T follicular helper cell (primary cell): Measurements from ENCODE around the gene ALG3.

ENCODE experiments used
- DNase-seq: peaks from one replicate; pipeline ENCODE4 v3.0.0-alpha.2; 2020; ENCODE audit warnings: low read depth

ALG3 gene

DNA sequence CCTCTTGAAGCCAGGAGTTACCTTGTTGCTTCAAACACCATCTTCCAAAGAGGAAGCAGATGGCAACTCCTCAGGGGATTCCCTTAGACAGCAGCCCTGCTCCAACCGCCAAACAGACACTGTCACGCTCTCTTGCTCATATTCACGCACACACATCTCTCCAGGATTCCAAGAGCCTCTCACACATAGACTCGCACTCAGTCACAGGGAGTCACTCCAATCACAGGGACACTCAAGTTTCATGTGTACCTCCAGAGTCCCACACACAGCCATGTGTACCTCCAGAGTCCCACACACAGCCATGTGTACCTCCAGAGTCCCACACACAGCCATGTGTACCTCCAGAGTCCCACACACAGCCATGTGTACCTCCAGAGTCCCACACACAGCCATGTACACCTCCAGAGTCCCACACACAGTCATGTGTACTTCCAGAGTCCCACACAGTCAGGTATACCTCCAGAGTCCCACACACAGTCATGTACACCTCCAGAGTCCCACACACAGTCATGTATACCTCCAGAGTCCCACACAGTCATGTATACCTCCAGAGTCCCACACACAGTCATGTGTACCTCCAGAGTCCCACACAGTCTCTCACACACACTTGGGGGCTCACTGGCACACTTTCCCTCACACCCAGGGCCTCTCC, 13.3 kb downstream of the ALG3 start:
- no peak for DNase-seq

DNA sequence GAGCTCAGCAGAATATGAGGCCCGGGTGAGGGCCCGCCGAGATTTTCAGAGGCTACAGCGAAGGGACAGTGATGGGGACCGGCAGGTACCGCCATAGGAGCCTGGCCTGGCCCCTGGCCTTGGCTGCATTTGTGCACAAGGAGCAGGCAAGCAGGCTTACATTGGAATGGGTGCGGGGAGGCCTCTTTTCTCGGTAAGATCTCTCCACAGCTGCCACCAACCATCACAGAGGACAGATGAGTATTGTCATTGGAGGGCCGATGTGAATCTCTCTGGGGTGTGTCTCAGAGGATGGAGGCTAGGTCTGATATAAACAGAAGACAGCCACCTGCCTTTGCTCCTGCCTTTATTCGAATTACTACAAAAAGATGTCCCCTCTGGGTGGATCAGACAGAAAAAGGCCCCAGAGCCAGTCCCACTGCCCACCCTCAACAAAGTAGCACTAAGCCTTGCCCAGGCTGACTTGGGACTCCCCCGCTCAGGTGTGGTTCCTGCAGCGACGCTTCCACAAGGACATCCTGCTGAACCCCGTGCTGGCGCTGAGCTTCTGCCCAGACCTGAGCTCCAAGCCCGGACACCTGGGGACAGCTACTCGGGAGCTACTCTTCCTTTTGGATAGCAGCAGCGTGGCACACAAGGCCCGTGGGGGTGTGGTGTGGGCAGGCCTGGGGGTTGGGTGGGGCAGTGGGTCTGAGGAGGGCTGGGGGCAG, 13.9 kb downstream of the ALG3 start:
- DNase-seq, result no peak

DNA sequence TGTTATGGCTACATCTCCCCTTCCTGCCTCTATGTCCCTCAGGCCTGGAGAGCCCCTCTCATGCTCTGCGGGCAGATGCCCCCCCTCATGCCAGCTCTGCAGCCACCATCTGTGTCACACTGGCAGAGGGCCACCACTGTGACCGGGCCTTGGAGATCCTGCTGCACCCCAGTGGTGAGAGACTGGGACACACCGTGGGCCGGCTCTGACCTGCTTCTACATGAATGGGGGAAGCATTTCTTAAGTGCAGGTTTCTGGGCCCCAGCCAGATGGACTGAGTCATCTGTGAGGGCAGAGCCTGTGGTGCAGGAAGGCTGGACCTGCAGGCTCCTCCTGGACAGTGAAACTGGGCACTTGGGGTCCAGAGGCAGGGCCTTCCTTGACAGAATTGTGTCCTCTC, 14.5 kb downstream of the ALG3 start:
- DNase-seq, result no peak

DNA sequence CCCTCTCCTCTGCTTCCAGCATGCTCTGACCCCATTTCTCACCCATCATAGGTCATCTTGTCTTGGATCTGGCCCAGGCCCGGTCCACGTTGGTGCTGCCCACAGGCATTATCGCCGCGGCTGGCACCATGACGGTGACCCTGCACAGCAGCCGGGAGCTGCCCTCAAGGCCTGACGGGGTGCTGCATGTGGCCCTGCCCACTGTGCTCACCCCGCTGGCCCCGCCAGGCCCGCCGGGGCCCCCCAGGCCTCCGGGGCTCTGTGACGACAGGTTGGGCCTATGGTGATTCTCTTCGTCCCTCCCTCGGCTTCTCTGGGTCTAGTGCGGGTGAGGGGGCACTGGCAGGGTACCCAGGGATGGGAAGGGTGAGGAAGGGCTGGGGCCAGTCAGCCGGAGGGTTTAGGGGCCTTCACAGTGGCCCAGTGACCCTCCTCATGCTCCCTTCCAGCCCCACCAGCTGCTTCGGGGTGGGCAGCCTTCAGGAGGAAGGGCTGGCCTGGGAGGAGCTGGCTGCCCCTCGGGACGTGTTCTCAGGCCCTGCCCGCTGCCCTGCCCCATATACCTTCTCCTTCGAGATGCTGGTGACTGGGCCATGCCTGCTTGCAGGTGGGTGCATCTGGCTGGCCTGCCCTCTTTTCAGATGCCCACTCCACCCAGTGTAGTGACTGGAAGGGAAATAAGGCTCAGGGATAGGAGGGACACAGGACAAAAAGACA, 15.5 kb downstream of the ALG3 start:
- DNase-seq, result no peak

DNA sequence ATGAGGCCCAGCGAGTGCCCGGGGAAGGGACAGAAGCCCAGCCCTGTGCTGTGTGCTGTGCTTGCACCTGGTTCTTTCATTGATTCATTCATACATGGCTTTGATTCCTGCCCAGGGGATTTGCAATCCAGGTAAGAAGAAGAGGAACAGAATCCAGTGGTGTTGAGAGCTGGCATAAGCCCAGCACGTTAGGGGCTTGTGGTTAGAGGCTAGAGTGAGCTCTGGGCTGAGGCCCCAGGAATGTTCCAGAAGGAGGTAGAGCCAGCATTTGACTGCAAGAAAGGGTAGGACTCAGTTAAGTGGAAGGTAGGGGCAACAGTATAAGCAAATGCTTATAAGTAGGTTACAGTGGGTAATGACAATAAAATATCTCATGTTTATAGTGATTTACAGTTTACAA, 17.1 kb downstream of the ALG3 start:
- no peak for DNase-seq

DNA sequence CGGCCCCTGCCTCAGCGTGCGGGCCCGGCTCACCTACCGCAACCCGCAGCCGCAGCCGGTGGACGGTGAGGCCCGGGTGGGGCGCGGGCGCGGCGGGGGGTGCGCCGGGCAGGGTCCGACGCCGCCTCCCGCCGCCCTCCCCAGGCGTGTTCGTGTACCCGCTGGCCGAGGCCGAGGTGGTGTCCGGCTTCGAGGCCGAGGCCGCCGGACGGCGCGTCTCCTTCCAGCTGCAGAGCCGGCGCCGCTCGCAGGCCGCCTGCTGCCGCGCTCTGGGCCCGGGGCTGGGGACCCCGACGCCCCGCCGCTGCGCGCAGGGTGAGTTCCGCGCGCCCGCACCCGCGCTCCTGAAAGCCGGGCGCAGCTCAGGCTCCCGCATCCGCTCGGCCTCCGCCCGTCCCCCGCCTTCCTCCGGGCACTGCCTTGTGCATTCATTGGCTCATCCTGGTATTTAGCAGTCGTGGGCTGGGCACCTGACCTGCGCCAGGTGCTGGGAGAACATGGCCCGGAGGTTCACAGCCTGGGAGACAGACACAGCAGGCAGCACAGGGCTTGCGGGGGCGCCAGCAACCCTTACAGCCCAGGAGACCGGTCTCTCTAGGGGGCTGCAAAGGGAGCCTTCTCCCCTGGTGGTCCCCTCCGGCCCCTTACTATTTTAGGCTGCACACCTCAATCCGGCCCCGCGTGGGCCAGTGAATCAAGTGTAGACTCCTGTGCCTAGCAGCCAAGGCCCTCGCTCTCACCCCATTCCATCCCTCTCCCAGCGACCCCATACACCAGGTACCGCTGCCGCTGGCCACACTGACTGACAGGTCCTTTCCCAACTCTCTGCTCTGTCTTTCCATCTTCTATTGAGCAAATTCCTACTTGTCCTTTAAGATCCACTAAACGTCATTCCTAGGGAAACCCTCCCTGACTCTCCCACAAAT, 17.9 kb downstream of the ALG3 start:
- DNase-seq, result no peak

DNA sequence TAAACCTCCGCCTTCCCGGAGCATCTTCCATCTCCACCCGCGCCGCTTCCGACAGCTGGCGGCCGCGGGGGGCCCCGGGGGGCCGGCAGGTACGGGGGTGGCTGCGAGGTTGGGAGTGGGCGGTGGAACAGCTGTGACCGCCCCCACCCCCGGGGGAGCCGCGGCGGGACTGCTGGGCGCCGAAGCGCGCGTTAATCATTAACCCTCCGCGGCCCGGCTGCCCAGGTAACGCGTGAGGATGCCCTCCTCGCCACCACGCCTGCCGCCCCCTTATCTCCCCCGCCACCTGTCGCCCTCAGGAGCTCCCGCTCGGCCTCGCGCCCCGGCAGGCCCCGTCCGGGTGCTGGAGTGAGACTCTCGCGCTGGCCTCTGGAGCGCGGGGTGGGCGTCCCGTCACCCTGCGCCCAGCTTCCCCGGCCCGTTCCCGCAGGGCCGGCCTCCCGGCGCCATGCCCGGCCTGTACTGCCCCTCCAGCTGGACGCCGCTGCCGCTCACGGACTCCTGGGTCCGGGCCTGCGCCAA, 18.6 kb downstream of the ALG3 start:
- no peak for DNase-seq

DNA sequence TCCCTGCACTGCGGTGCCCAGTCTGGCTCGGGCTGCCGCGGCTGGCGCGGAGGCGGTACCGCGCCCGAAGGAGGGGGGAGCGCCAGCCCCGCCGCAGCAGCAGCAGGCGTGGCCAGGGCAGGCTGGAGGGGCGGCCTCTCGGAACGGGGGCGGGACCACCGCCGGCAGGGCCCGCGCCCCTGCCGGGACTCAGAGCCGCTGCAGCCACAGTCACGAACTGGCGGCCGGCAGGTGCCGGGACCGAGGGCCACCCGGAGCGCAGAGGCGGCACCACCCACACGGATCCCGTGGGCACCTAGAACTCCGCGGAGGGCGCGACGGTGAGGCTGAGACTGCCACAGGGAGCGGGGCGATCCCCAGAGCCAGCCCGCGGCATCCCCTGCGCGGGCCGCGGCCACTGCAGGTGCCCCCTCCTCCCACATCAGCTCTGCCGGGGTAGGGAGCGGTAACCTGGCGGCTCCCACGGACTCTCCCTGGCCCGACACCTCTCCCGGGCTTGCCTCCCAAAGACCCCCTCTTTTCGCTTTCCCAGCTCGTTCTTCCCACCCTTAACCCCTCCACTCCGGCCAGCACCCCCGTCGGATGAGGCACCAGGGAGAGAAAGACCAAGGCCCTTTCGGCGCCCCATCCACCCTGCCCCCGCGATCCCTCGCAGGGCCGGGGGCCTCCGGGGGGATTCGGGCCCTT, 19.2 kb downstream of the ALG3 start, which contains the start of gene VWA5B2:
VWA5B2 (plus strand) TSS at position 192 of the 687 bp plus-strand sequence. CDS start 944 bp downstream, outside the sequence.
- DNase-seq, result peak; percentile 63

DNA sequence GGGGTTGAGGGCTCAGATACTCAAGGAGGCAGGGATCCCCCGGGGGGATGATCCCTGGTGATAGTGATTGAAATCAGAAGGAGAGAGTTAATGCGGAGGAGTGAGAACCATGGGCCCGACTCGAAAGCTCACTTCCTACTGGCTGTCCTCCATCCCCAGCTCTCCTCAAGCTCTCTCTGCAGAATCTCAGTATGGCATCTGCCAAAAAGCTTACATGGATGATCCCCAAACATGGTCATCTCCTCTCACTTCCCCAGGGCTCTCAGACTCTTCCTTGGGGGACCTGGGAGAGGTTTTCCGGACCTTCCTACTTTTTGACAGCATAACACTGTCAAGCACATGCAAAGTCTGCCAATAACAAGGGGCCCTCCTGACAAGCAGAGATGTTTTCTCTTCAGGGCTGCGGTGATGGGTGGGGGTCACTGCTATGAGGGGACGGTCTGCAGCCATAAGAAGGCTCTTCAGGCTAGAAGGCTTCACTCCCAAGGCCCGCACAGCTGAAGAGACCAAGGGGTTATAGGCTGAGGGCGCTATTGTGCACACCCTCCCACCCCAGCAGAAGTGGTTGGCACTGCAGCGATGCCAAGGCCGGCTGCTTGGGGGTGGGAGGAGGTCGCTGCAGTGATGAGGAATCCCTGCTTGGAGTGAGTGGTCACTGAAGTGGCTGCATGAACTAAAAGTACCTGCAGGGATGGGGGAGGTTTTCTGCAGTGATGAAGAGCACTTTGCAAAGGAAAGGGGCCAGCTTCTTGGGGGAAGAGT, 20.2 kb downstream of the ALG3 start:
- DNase-seq, result no peak

DNA sequence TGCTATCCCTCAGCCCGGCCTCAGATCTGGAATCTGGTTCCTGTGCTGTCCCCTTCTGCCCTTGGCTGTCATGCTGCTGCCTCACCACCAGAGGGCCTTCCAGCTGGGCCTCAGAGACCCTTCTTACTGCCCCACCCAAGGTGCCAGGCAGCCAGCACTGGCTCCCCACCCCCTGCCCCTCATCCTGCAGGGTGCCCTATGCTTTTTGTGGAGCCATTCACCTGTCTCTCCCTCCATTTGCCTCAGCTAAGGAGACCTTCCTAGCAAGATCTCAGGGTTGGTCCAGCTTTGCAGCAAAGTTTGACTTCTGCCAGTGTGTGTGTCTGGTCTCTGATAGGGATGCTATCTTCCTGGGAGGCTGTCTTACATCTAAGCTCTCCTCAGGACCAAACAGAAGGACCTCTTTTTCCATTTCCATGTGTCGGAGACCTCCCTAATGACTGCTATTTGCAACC, 21.3 kb downstream of the ALG3 start:
- peak; percentile 32 for DNase-seq

DNA sequence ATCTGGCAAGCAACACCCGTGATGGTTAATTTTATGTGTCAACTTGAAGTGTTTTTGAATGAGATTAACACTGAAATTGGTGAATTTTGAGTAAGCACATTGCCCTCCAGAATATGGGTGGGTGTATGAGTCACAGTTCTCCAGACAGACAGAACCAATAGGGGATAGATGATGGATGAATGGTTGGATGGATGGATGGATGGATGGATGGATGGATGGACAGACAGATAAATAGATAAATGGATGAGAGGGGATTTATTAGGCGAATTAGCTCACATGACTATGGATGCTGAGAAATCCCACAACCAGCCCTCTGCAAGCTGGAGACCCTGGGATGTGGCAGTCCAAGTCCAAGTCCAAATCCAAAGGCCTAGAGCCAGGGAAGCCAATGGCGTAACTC, 24.8 kb downstream of the ALG3 start:
- no peak for DNase-seq

DNA sequence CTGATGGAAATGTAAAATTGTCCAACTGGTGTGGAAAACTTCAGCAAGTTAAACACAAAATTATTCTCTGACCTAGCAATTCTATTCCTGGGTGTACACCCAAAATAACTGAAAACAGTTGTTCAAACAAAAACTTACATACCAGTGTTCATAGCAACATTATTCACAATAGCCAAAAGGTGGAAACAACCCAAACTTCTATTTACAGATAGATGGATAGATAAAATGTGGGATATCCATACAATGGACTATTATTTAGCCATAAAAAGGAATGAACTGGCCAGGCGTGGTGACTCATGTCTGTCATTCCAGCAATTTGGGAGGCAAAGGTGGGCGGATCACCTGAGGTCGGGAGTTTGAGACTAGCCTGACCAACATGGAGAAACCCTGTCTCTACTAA, 26.2 kb downstream of the ALG3 start:
- no peak for DNase-seq

DNA sequence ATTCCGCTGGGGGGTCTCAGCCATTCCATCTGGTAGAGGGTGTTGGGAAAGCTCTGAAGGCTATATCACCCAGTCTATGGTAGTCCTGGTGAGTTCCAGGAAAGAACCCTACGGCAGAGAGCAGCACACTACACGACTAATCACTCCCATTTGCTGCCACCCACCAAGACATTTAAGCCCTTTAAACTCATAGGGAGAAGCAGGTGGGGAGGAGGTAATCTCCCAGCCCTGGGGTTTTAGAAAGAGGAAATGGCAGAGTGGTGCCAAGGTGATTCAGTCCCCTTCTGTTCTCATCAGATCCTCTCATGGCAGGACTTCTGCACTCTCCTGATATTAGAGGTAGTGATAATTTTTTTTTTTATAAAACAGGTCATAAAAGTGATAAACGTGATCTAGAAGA, 29.9 kb downstream of the ALG3 start:
- DNase-seq, result no peak

DNA sequence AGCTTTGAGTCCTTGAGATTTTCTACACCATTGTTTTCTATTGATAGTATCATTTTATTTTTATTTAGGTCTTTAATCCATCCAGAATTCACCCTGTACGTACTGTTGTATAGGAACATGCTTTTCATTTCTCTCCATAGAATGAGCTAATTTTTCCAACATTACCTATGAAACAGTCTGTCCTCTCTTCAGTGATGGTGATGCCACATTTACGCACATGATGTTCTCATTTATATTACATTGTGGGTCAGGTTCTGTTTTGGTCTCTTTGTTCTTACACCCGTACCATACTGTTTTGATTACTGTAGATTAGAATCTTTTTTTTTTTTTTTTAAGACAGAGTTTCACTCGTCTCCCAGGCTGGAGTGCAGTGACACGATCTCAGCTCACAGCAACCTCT, 37.0 kb downstream of the ALG3 start:
- no peak for DNase-seq

DNA sequence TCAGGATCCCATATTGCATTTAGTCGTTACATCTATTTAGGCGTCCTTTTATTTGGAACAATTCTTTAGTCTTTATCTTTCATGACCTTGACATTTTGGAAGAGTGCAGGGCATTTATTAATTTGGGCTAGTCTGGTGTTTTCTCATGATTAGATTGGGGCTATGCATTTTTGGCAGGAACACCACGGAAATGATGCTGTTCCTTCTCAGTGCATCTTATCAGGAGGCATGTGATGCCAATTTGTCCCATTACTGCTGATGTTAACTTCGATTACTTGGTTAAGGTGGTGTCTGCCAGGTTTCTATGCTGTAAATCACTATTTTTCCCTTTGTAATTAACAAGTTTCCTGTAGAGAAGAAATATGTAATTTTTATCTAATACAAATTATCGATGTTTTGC, 37.5 kb downstream of the ALG3 start:
- no peak for DNase-seq

DNA sequence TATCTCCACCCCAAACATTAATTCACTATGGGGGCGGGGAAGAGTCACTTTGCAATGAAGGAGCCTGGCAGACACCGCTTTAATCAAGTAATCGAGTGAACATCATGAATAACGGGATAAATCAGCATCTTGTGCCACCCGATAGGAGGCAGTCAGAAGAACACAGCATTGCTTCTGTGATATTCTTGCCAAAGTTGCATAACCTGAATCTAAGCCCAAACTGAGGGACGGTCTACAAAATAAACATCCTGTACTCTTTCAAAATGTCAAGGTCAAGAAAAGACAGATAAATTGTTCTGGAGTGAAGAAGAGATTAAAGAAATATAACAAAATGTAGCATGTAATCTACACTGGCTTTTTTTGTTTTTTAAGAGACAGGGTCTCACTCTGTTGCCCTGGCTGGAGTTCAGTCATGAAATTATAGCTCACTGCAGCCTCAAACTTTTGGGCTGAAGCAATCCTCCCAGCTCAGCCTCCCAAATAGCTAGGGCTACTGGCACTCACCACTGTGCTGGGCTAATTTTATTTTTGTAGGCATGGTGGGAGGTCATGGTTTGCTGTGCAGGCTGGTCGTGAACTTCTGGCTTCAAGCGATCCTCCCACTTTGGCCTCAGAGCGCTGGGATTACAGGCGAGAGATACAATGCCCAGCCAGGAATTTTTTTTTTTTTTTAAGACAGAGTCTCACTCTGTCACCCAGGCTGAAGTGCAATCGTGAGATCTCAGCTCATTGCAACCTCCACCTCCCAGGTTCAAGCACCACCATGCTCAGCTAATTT, 39.4 kb downstream of the ALG3 start:
- DNase-seq, result no peak

DNA sequence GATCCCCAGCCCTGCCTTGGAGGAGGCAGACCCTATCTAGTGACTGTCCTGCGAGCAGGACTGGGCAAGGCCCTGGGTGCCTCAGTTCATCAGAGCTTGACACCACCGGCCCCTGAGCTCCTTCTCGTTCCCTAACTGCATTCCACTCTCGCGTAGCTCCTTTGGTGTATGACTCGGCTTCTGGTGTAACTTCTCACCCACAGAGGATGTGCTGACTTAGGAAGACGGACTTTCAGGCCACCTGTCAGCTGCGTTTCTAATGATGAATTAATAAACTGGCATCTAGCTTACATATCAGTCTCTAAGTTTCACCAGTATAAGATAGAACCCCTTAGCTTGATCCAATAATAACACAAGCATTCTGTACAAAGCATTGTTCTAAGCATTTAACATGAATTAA, 45.2 kb downstream of the ALG3 start:
- no peak for DNase-seq

DNA sequence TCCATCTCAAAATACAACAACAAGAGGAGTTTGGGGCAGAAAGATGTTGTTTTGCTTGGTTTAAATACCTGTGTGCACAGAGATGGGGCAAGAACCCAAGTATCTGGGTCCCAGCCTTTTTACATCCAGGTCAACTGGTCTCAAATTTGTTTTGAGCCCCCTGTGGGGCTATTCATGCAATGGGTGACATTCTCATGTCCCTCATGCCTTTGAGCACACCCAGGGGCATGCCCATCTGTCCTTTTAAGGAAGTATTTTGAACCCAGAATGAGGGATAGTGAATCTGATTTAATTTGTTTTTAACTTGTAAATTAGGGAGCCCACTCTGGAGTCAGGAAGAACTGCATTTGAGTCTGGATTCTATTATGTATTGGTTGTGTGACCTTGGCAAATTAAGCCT, 47.9 kb downstream of the ALG3 start:
- no peak for DNase-seq

DNA sequence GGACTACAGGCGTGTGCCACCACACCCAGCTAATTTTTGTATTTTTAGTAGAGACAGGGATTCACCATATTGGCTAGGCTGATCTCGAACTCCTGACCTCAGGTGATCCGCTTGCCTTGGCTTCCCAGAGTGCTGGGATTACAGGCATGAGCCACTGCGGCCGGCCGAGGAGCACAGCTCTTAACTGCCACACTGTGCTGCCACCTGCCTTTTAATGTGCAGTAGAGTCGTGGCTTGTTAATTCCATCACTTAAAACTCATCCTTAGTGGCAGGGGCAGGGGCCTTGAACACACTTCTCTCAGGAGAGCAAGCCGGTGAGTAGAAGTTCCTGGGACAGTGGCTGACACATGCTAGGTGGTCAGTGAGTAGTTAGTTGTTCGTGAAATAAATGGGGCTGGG, 50.3 kb downstream of the ALG3 start:
- no peak for DNase-seq

DNA sequence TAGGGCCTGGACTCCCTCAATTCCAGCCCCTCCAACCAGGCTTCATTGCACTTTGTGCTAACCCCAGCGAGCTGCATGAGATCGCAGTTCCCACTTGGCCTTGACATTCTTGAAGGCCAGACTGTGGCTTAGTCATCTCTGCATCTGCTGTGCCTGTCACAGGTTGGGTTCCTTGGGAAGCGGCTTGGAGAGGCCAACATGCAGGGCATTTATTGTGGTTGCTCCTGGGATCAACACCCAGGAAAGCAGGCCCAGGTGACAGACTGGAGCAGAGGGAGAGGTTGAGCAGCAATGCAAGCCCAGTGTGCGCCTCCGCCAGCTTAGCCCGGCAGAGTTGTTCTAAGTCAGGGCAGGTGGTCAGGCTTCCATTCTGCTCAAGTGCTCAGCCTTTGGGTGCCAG, 52.2 kb downstream of the ALG3 start:
- DNase-seq, result no peak
